B cell (primary cell): ENCODE measurements around the gene SP140. TPM values are rescaled to one million over a fixed set of nuclear protein-coding genes. Genes with fewer than 3 reads are reported as not detected.

Source experiments
- ATAC-seq: fragments of 200-7000 bp; cut with Tn5 transposase; one replicate; pipeline ENCODE4 v1.10.0; 2021; ENCODE audit warnings: low read depth, mild to moderate bottlenecking, moderate number of reproducible peaks, moderate library complexity
- CTCF ChIA-PET: fragments of 350-600 bp; sonication (Branson Sonifier 250); formaldehyde crosslinking; loops from one replicate; lab custom pipeline; 2021; ENCODE audit warnings: antibody characterized with exemption, inconsistent platforms; lab: Charles Lee
- POLR2A ChIA-PET: fragments of 350-600 bp; sonication (Branson Sonifier 250); formaldehyde crosslinking; loops from one replicate; lab custom pipeline; 2021; ENCODE audit warnings: antibody characterized with exemption; lab: Charles Lee
- DNase-seq: peaks from one replicate; pipeline ENCODE4 v3.0.0; 2013
- H2AFZ ChIP-seq: 2 replicates; pipeline ENCODE4 v1.6.1; 2012; ENCODE audit warnings: mild to moderate bottlenecking, low read depth, low read length; ENCODE audit not compliant: insufficient read depth, poor library complexity, severe bottlenecking
- H3K27ac ChIP-seq, 2 donors: 1 replicate in 1 of 2; 2 replicates in 1 of 2; pipeline ENCODE4 v1.5.1; 2012 to 2013; ENCODE audit warnings: low read length in 2 of 2, mild to moderate bottlenecking in 2 of 2, moderate library complexity in 1 of 2
- H3K27me3 ChIP-seq, 4 experiments: fragments of 200-600 bp in 1 of 4; sonication (generic) in 1 of 4; replicated peaks in 1 of 4; 1 replicate in 2 of 4; 2 replicates in 2 of 4; pipeline versions ENCODE4 v1.6.1 to v1.7.0; 2013 to 2016; ENCODE audit warnings: low read length in 3 of 4, mild to moderate bottlenecking in 2 of 4, mixed read lengths in 1 of 4, moderate library complexity in 1 of 4; ENCODE audit not compliant: insufficient read depth in 4 of 4, control insufficient read depth in 3 of 4; ENCODE audit errors: control extremely low read depth in 1 of 4
- H3K36me3 ChIP-seq, 2 experiments: replicated peaks in 1 of 2; 1 replicate in 1 of 2; 2 replicates in 1 of 2; pipeline versions ENCODE4 v1.6.1 to v1.7.1; 2013; ENCODE audit warnings: low read length in 1 of 2; ENCODE audit not compliant: insufficient read depth in 2 of 2, control insufficient read depth in 1 of 2; ENCODE audit errors: control extremely low read depth in 1 of 2, extremely low read depth in 1 of 2
- H3K4me1 ChIP-seq, 2 donors: fragments of 200-600 bp in 1 of 2; sonication (generic) in 1 of 2; 1 replicate in 1 of 2; 2 replicates in 1 of 2; pipeline versions ENCODE4 v1.5.1 to v1.6.1; 2013 to 2017; ENCODE audit warnings: low read length in 2 of 2; ENCODE audit not compliant: control insufficient read depth in 2 of 2, insufficient read depth in 2 of 2
- H3K4me2 ChIP-seq: replicated peaks from 2 replicates; pipeline ENCODE3; 2012; ENCODE audit warnings: mild to moderate bottlenecking, low read depth, low read length; ENCODE audit not compliant: poor library complexity, severe bottlenecking
- H3K4me3 ChIP-seq, 5 experiments: fragments of 200-600 bp in 1 of 5; sonication (generic) in 1 of 5; 1 replicate in 3 of 5; 2 replicates in 2 of 5; pipeline versions ENCODE4 v1.5.1 to v1.7.0; 2011 to 2016; ENCODE audit warnings: low read length in 4 of 5, mild to moderate bottlenecking in 4 of 5, low read depth in 2 of 5, control low read depth in 1 of 5, moderate library complexity in 1 of 5; ENCODE audit not compliant: insufficient read depth in 1 of 5; ENCODE audit errors: control extremely low read depth in 1 of 5, extremely low read depth in 1 of 5
- H3K79me2 ChIP-seq: fragments of 200-600 bp; sonication (generic); one replicate; pipeline ENCODE4 v1.6.0; 2016; ENCODE audit warnings: low read length; ENCODE audit not compliant: control insufficient read depth, insufficient read depth
- H3K9ac ChIP-seq: fragments of 200-600 bp; sonication (generic); 2 replicates; pipeline ENCODE4 v1.6.1; 2017; ENCODE audit warnings: mild to moderate bottlenecking, low read length, moderate library complexity
- H3K9me3 ChIP-seq, 3 donors: one replicate each; pipeline versions ENCODE4 v1.6.1 to v1.7.1; 2013; ENCODE audit warnings: low read length in 2 of 3; ENCODE audit not compliant: control insufficient read depth in 2 of 3, insufficient read depth in 1 of 3; ENCODE audit errors: control extremely low read depth in 1 of 3
- H4K20me1 ChIP-seq: 2 replicates; pipeline ENCODE4 v1.6.0; 2012; ENCODE audit warnings: mild to moderate bottlenecking, low read length; ENCODE audit not compliant: insufficient read depth, control insufficient read depth, poor library complexity, severe bottlenecking
- H3K27ac Mint-ChIP-seq: one replicate; pipeline ENCODE4 v1.8.0; 2021; ENCODE audit warnings: mixed read lengths
- H3K27me3 Mint-ChIP-seq: one replicate; pipeline ENCODE4 v1.8.0; 2021; ENCODE audit warnings: mixed read lengths
- H3K4me1 Mint-ChIP-seq: one replicate; pipeline ENCODE4 v1.8.0; 2021; ENCODE audit warnings: mixed read lengths
- H3K4me3 Mint-ChIP-seq: one replicate; pipeline ENCODE4 v1.8.0; 2021; ENCODE audit warnings: mixed read lengths
- H3K9me3 Mint-ChIP-seq: one replicate; pipeline ENCODE4 v1.8.0; 2022; ENCODE audit warnings: mixed read lengths; ENCODE audit not compliant: insufficient read depth
- CTCF ChIP-seq: fragments of 200-600 bp; IDR thresholded peaks from one replicate; pipeline ENCODE4 v1.8.0; 2022; ENCODE audit warnings: antibody characterized with exemption, mild to moderate bottlenecking
- EZH2 ChIP-seq: IDR thresholded peaks from 2 replicates; pipeline ENCODE4 v1.6.1; 2012; ENCODE audit warnings: borderline replicate concordance, low read depth, mild to moderate bottlenecking, moderate library complexity, low read length; ENCODE audit not compliant: insufficient read depth, poor library complexity, severe bottlenecking
- WGBS: methylation state at CpG from one replicate; pipeline ENCODE4 v1.1.5; 2013; ENCODE audit warnings: missing lambda C conversion rate; ENCODE audit not compliant: insufficient coverage; 5-methylcytosine and 5-hydroxymethylcytosine counted together
- intact Hi-C: fragments of 100-400 bp; cut with micrococcal nuclease; formaldehyde crosslinking; loops from one replicate; pipeline ENCODE4 v1.10.0; 2022
- polyA plus RNA-seq: library from polyadenylated mRNA; depleted of rRNA; stranded (reverse); fragments of >200 nt; gene quantifications from 2 replicates; pipeline ENCODE4 v1.2.3, GENCODE V29; 2012
- total RNA-seq, 2 donors: library from RNA; stranded (reverse); fragments of 120-200 nt in 1 of 2; gene quantifications; 1 replicate in 1 of 2; 2 replicates in 1 of 2; pipeline versions ENCODE4 v1.2.3 to v1.2.4, GENCODE V29; 2013 to 2022

The SP140 gene
- total and polyA plus RNA-seq, 2 donors (not counting 1 experiment from before 2014, with no cell fraction given) = 78.7 to 411 TPM

DNA sequence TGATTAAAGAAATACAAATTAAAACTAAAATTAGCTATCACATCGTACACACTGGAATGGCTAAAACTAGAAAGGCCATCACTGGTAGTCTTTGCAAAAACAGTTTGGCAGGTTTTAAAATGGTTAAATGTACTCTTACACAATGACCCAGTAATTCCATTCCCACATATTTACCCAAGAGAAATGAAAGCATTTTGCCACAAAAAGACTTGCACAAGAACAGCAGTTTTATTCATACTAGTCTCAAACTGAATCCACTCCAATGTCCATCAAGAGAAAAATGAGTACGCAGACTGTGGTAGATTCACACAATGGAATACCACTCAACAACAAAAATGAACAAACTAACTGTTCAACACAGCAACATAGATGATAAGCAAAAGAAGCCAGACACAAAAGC is 130.5 kb downstream of the SP140 start:
- ChIA-PET POLR2A (no interaction called here), CTCF (no interaction called here)
- Histone ChIP-seq H3K4me3 (no peak overlapping the region), H3K36me3 (peaks cover 11 to 46% of the 10 kb centered on the region in 2 experiments), H4K20me1 (peaks cover 8% of the 10 kb centered on the region), H3K4me1 (peaks cover 6% of the 10 kb centered on the region in 2 donors), H3K79me2 (peaks cover 51% of the 10 kb centered on the region), H2AFZ (no peak overlapping the region), H3K27me3 (no peaks in the 10 kb centered on the region), H3K27ac (no peak overlapping the region), H3K9ac (no peak overlapping the region), H3K4me2 (no peak overlapping the region), H3K9me3 (peaks cover 0 to 4% (median 0%) of the 10 kb centered on the region in 3 donors)
- ATAC-seq = no peak
- TF ChIP-seq CTCF (no peak), EZH2 (no peak)
- Mint-ChIP-seq H3K4me3 (no peak overlapping the region), H3K27ac (no peak overlapping the region), H3K9me3 (no peaks in the 10 kb centered on the region), H3K27me3 (no peaks in the 10 kb centered on the region), H3K4me1 (peaks cover 16% of the 10 kb centered on the region)
- intact Hi-C loops = no loop called here
- DNase-seq = no peak
- no CpG with 5 or more reads among the region's 2 CpGs for WGBS

DNA sequence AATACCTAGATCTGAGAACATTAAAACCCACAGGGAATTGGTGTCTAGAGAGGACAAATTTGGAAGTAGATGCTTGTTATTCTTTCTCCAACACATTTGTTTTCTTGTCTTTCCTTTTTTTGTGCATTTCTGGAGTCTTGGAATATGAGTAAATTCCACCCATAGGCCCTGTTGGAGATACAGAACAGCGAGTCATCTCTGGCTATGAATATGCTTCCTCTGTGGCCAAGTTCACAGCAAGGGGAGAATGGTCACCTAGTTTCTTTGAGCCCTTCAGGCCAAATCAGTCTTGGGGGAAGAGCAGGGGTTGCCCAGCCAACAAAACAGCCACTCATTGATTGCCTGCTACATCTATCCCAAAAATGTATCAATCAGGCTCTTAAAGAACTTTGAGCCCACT is 132.8 kb downstream of the SP140 start:
- DNase-seq (no peak), ATAC-seq (no peak)
- Mint-ChIP-seq H3K4me3 (no peak overlapping the region), H3K9me3 (peaks cover 2% of the 10 kb centered on the region), H3K27me3 (no peaks in the 10 kb centered on the region), H3K4me1 (peaks cover 32% of the 10 kb centered on the region), H3K27ac (no peak overlapping the region)
- Histone ChIP-seq H3K27me3 (no peaks in the 10 kb centered on the region), H2AFZ (no peak overlapping the region), H3K4me1 (peaks cover 28 to 29% of the 10 kb centered on the region in 2 donors), H3K4me2 (no peak overlapping the region), H3K79me2 (peaks cover 43% of the 10 kb centered on the region), H3K9ac (no peak overlapping the region), H3K9me3 (peaks cover 0 to 4% (median 0%) of the 10 kb centered on the region in 3 donors), H3K27ac (no peak overlapping the region), H3K4me3 (no peak overlapping the region), H3K36me3 (peaks cover 13 to 58% of the 10 kb centered on the region in 2 experiments), H4K20me1 (peaks cover 5% of the 10 kb centered on the region)
- POLR2A ChIA-PET = no interaction called here
- WGBS = no CpG with 5 or more reads among the region's 1 CpG
- CTCF ChIA-PET = no interaction called here
- intact Hi-C loops = no loop called here
- TF ChIP-seq CTCF (no peak), EZH2 (no peak)
